Measurements from ENCODE around the gene BANP.
"Not testable (repeated sequence)": the region's sequence is repeated elsewhere in the genome, so short reads cannot be mapped to it uniquely, and the experiment has no call there.

BANP gene

DNA sequence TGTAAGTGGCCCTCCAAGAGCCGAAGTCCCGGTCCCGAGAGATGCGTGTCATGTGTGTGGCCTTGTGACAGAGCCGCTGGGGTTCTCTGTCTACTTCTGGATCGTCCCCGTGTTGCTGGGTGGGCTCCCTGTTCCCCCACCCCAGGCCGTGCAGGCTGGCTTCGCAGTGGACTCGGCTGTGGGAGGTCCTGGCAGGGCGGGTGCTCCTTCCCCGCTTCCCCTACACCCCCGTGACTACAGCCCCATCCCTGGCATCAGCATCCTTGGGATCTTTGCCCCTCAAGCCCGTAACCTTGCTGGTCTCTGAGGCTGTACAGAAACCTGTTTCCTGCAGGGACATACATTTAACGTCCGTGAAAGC, 136.3 kb downstream of the BANP start:
- no peak for DNase-seq (ENCODE audit: low read depth)

DNA sequence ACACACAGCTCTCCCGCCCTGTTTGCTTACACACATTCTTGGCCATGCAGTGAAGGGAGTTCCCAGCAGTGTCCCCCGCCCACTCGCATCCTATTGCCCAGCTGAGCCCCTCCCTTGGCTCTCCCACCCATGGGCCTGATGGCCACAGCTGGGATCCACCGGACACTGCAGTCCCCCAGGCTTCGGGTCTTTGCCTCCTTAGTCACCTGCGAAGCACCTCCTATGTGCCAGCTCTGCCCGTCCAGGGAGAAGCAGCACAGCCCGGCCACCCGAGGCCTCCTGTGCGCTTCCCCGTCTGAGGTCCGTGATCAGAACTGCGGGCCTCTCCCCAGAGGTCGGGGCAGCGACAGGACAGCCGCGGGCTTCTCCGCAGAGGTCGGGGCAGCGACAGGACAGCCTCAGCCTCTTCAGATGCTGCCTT, 136.9 kb downstream of the BANP start:
- no peak for DNase-seq (ENCODE audit: low read depth)

DNA sequence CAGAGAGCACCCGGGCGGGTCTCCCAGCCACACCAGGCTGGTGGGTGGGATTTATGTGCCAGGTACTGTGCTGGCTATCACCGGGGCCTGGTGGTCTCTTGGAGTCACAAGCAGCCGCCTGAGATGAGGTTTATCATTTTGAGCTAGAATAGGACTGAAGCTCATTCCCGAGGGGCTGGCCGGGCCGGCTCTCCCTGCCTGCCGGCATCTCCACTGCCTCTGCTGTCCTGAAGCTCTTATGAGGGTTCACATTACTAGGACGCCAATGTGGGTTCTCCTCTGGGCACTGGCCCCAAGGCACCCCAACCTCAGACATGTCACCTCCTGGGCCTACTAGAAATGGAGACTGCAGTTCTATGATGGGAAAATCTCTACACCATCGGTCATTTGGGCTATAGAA, 137.4 kb downstream of the BANP start:
- not testable (repeated sequence) for DNase-seq (ENCODE audit: low read depth)

DNA sequence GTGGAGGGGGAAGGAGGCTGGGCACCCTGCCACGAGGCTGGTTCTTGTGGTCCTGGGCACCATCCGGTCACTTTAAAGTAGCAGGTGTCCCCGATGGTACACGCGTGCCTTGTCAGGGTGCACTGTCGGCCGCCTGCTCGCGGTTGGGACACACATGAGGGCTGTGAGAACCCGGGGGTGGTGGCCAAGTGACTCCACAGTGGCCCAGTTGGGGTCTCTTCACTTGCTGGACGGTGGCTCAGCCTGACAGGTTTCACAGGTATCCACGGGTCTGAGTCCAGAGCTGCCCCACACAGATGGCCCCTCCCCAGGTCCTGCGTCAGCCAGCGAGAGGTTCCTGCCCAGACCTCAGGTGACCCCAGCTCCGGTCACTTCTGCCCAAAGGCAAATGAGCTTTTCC, 137.8 kb downstream of the BANP start:
- DNase-seq (ENCODE audit: low read depth) = not testable (repeated sequence)

GRCh38 chr16:88089632-88090376, 138.6 kb downstream of the BANP start:
- DNase-seq (ENCODE audit: low read depth) = peak; percentile 50

- not testable (repeated sequence) for DNase-seq (ENCODE audit: low read depth)
These were observed 139.3 kb downstream of the BANP start for GRCh38 chr16:88090377-88091175.

DNA sequence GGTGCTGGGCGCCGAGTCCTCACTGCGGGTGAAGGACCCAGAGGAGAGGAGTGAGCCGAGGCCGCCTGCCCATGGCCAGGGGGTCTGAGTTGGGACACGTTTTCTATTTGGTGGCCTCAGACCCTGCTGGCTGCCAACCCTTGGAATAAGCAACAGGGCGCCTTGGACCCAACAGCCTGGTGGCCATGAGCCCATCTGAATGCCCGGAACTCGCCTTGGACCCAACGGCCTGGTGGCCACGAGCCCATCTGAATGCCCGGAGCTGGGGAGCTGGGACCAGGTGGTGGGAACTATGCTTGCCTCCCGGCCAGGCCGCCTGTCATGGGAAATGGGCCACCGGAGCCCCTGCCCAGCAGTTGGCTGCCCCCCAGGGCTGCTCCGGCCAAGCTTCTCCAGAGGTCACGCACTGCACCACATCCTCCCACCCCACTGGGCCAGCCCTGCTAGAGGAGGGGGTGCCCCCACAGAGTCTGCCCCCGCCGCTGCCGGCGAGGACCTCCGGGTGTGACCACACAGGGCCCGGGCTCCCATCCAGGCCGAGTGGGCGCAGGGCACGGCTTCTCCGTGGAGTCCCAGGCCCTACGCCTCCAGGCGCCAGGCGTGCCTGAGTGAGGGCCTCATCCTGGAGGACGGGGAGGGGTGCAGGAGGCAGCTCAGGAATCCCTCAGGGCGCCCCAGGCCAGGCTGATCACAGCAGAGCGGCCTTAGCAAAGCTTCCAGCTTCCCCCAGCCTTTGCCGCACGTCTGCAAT, 140.2 kb downstream of the BANP start:
- DNase-seq (ENCODE audit: low read depth) = peak; percentile 17

- DNase-seq (ENCODE audit: low read depth) = not testable (repeated sequence)
These were observed 140.7 kb downstream of the BANP start for GRCh38 chr16:88091972-88092302.

GRCh38 chr16:88092791-88093555, 141.7 kb downstream of the BANP start:
- not testable (repeated sequence) for DNase-seq (ENCODE audit: low read depth)

- DNase-seq (ENCODE audit: low read depth) = not testable (repeated sequence)
These were observed 142.5 kb downstream of the BANP start for GRCh38 chr16:88093556-88094252.

DNA sequence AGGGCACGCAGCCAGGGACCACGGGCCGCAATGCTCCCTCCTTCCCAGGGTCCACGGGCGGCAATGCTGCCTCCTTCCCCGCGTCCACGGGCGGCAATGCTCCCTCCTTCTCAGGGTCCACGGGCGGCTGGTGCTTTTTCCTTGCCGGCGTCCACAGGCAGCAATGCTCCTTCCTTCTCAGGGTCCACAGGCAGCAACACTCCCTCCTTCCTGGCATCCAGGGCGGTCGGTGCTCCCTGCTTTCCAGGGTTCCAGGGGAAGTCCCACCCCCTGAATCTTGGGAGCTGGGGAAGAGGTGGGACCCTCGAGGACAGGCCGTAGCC, 143.0 kb downstream of the BANP start:
- not testable (repeated sequence) for DNase-seq (ENCODE audit: low read depth)

DNA sequence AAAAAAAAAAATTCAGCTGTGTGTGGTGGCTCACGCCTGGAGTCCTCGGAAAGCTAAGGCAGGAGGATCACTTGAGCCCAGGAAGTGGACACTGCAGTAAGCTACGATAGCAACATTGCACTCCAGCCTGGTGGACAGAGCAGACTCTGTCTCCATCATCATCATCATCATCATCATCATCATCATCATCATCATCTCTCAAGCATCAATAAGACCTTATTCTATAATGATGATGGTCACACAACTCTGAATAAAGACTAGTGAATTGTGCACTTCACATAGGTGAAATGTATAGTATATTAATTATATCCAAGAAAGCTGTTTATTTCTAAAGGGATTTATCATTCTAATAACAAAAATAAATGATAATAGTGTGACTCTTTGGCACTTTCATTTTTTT, 143.7 kb downstream of the BANP start:
- DNase-seq (ENCODE audit: low read depth) = not testable (repeated sequence)

- peak; percentile 8 for DNase-seq (ENCODE audit: low read depth)
These were observed 145.4 kb downstream of the BANP start for GRCh38 chr16:88096659-88097058.

GRCh38 chr16:88098731-88099562, 147.7 kb downstream of the BANP start:
- peak; percentile 59 for DNase-seq (ENCODE audit: low read depth)

DNA sequence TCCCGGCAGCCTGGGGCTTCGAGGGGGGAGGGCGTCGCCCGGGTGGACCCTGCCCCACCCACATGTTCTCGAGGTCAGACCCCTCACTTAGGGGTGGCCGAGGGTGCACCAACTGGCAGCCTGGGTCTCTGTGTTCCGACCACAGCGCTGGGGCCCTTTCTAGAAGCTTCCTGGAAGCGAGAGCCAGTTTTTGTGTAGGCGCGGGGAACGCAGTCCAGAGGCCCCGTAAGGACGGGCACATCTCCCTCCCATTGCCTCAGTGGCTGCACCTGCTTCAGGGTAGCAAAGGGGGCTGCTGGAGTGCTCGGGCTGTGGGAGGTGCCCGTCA, 148.3 kb downstream of the BANP start:
- DNase-seq (ENCODE audit: low read depth) = no peak

DNA sequence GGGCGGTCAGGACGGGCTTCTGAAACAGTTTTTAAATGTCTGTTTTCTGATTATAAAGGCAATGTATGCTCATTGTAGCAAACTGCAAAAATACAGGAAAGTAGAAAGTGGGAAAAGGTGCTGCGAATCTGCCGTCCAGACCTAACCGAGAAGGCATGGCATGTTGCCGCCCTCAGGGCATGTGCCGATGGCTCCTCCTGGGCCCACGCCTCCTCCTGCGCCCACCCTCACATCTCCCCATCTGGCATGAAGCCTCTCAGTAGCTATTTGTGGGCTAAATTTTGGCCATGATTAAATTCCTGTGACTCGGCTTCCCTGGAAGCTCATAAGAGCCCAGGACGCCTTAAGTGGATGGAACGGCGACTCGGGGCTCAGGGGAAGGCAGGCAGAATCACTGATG, 148.7 kb downstream of the BANP start:
- not testable (repeated sequence) for DNase-seq (ENCODE audit: low read depth)

DNA sequence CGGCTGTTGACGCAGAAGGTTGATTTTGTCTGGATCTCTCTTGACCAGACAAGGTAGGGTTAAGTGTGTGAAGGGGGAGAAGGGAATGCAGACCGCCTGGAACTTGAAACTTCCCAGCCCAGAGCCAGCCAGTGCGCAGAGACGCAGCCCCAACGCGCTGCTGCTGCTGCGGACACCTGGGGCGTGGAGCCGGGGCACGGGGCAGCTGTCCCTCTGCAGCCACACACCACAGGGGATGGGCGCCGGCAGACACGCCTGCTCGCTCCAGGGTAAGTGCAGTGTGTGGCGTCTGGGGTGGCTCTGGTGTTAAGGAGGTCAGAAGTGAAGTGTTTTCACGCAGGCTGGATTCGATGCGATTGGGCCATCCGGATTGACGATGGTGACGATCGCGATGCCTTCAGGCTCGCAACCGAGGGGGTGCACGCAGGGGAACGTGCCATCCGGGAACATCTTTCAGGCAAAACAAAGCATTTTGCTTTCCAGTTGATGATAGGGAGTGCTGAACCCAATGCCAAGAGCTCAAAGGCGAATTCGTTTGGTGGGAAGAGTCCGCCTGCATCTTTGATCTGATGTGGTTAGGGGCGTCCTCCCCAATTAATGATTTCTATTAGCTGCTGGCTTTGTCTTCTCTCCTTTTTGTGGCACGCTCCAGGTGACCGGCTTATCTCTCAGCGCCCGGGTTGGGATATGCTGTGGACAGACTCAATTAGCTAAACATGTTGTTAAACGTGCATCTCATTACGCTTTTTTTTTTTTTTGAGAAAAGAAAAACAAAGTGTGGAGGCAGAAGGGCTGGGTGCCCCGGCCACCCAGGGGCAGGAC, 149.8 kb downstream of the BANP start:
- peak; percentile 13 for DNase-seq (ENCODE audit: low read depth)

- not testable (repeated sequence) for DNase-seq (ENCODE audit: low read depth)
These were observed 150.4 kb downstream of the BANP start for GRCh38 chr16:88101623-88102105.

GRCh38 chr16:88102597-88102996, 151.4 kb downstream of the BANP start:
- DNase-seq (ENCODE audit: low read depth) = no peak

GRCh38 chr16:88103011-88103410, 151.8 kb downstream of the BANP start:
- no peak for DNase-seq (ENCODE audit: low read depth)
